Smooth muscle cell of the brain vasculature (primary cell): ENCODE measurements around the gene CSMD2.
"Not testable (repeated sequence)": the region's sequence is repeated elsewhere in the genome, so short reads cannot be mapped to it uniquely, and the experiment has no call there.

Experiments used
- DNase-seq: peaks from one replicate; pipeline ENCODE4 v3.0.0-alpha.2; 2012; ENCODE audit warnings: low read depth, low spot score

CSMD2 gene

GRCh38 chr1:33548319-33548718 is 616.7 kb downstream of the CSMD2 start:
- DNase-seq, result no peak

DNA sequence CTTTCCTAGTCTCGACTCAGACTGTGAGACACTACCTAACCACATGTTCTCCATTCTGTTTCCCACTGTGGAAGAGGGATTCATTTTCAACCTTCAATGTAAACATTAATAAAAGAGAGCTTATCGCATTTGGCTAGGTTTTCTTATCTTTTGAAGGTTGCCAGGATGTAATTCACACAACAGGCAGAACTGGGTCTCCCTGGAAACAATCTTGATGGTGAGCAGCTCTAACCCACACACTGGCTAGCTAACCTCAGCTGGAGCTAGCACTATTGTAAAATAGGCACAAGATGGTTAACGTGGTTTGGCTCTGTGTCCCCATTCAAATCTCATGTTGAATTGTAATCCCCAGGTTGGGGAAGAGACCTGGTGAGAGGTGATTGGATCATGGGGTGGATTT is 617.5 kb downstream of the CSMD2 start:
- no peak for DNase-seq

DNA sequence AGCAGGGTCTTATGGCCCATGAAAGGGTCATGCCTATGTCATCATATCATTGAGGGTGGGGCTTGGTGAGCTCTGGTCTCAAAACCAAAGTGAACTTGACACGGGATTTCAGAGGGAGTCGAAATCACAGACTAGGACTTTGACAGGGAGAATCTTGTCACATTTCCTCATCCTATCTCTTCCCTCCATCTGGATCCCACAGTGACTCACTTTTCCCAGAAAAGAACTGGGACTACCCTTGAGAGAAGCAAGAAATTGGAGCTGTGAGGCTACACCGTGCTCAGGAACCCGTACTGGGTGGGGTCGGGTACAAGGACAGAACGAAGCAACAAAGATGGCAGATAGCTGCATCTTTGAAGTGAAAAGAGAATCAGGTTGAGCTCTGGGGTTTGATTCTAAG is 623.1 kb downstream of the CSMD2 start:
- no peak for DNase-seq

DNA sequence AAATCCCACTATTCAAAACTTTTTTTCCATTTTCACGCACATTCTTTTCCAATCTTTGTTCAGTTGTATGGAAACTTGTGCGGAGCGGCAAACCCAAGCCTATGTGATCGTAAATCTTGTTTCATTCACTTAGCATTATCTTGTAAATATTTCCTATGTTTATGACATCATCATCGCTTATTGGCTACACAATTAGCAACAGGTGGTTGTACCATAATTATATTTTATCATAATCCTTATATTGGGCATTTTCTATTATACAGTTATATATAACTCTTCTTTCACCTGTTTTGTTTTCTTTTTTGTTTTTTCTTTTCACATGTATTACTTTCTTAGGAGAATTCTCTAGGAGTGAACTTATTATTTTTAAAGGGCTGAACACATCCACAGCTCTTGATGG is 627.1 kb downstream of the CSMD2 start:
- DNase-seq, result no peak

DNA sequence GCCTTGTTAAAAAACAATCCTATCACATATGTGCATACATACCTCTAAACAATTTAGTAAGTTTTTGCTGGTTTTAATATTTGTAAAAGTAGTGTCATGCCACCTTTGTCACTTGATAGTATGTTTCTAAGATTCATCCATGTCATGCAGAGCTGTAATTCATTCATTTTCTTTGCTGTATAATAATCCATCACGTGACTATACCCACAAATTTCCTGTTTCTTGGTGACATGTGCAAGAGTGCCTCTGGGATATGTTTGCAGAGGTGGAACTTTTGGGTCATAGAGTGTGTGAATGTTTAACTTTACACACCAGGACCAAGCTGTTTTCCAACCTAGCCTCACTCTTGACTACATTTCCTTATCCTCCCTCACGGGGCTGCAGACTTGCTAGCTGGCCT is 629.7 kb downstream of the CSMD2 start:
- no peak for DNase-seq

DNA sequence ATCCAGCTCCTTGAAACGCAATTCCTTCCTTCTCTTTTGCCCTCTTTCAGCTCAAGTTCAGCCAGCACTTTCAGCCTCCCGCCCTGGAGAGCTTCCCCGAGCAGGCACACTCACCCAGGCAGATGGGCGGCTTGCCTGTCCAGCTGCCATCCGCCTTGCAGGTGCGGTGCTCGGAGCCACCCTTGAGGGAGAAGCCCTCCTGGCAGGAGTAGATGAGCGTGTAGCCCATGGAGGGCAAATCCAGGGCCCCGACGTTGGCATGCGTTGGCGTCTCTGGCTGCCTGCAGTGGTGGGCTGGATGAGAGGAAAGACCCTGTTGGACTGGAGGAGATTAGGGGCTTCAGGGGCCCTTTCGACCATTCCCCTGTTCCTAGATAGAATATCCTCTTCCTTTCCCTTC is 632.1 kb downstream of the CSMD2 start:
- no peak for DNase-seq

GRCh38 chr1:33532250-33532649 is 632.8 kb downstream of the CSMD2 start:
- no peak for DNase-seq

GRCh38 chr1:33529957-33530356 is 635.1 kb downstream of the CSMD2 start:
- DNase-seq, result no peak

- DNase-seq, result no peak
These were observed 637.1 kb downstream of the CSMD2 start for GRCh38 chr1:33527934-33528333.

GRCh38 chr1:33524586-33524985 is 640.4 kb downstream of the CSMD2 start:
- DNase-seq, result no peak

GRCh38 chr1:33519240-33519884 is 645.7 kb downstream of the CSMD2 start:
- DNase-seq, result no peak

- DNase-seq, result no peak
These were observed 647.3 kb downstream of the CSMD2 start for GRCh38 chr1:33517596-33518250.

DNA sequence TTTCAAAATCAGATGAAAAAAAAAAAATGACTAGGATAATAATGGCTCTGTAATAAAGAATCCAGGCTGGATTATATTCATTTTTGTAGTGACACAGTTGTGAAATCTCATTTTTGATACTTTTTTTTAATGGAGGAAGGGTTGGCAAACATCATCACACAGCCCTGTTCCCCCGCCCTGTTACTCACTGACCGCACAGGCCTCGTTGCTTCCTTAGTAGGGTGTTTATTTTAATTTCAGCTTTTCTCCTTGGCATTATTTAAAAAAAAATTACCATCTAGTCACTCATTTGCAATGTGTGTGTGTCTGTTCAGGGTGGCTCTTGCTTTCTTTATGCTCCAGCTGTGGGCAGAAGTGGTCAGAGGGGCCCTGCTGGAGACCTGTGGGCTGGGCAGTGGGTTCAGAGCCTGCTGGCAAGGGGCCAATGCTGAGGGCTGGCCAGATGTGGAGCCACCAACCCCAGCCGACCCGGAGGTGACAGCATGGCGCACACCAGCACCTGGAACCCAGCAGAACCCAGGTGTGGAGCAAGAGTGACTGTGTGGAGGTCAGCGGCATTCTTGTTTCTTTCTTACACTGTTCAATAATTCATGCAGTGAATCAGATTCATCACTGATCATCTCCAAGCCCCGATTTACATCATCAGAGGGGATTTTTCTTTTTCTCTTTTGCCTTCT is 648.0 kb downstream of the CSMD2 start:
- DNase-seq, result no peak

GRCh38 chr1:33516428-33516827 is 648.6 kb downstream of the CSMD2 start:
- DNase-seq, result no peak

GRCh38 chr1:33515607-33516006 is 649.4 kb downstream of the CSMD2 start:
- no peak for DNase-seq

GRCh38 chr1:33515112-33515511 is 649.9 kb downstream of the CSMD2 start:
- no peak for DNase-seq

DNA sequence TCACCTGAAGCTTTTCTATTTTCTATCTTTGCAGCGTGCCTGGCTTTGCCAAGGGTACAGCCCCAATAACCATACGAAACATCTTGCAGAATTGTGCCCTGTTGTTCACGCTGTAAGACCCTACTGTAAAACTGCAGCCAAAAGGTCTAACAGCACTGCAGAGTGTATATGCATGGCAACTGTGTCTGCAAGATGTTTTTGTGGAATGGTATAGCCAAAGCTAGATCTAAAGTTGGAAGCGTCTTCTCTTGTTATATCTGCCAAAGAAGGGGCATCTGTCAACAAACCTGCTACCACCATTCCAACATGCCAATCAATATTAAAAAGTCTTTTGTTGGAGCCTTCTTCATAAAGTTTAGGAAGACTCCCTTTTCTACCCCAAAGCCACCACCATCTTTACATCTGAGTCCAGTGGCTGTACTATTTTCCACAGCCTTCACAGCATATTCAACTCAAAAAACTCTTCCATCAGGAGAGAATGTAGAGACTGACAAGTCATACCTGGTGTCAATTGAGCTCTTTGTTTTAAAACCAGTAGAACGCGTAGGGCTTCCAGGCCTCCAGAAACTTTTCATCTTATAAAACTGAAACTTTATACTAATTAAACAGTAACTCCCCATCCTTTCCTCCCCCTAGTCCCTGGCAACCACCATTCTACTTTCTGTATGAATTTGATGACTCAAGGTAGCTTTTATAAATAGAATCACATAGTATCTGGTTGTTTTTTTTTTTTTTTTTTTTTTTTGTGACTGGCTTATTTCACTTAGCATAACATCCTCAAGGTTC is 652.6 kb downstream of the CSMD2 start:
- no peak for DNase-seq

GRCh38 chr1:33509276-33509675 is 655.8 kb downstream of the CSMD2 start:
- DNase-seq, result not testable (repeated sequence)

- no peak for DNase-seq
These were observed 656.9 kb downstream of the CSMD2 start for GRCh38 chr1:33508151-33508550.

GRCh38 chr1:33507661-33508060 is 657.4 kb downstream of the CSMD2 start:
- DNase-seq, result no peak

DNA sequence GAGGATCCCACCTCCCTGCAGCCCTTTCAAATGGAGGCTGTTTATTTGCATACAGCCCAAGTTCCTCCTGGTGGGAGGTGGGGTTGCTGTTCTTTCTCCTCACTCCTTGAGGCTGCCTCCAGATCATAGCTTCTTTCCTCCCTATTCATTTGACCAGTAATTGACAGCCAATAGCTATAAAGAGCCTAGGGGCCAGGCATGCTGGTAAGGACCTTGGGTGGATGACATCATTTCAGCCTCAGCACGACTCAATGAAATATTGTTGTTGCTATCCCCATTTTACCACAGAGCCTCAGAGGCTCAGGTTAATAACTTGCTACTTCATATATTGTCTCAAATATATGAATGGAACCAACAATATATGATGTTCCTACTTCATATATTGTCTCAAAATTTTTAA is 661.5 kb downstream of the CSMD2 start:
- no peak for DNase-seq

GRCh38 chr1:33502726-33503125 is 662.3 kb downstream of the CSMD2 start:
- peak; percentile 32 for DNase-seq
